Activated CD4-positive, alpha-beta memory T cell treated with anti-CD3 and anti-CD28 coated beads for 36 hours (primary cell): Measurements from ENCODE around the gene GRAMD2A. TPM values are rescaled to one million over a fixed set of nuclear protein-coding genes. Genes with fewer than 3 reads are reported as not detected.

Source experiments
- CTCF ChIA-PET: fragments of 350-600 bp; sonication (Branson Sonifier 250); formaldehyde crosslinking; loops from one replicate; lab custom pipeline; 2021; ENCODE audit warnings: antibody characterized with exemption, inconsistent platforms; lab: Charles Lee
- POLR2A ChIA-PET: fragments of 350-600 bp; sonication (Branson Sonifier 250); formaldehyde crosslinking; loops from one replicate; lab custom pipeline; 2021; ENCODE audit warnings: antibody characterized with exemption; lab: Charles Lee
- DNase-seq: peaks from one replicate; pipeline ENCODE4 v3.0.0-alpha.2; 2020
- H3K27ac Mint-ChIP-seq: one replicate; pipeline ENCODE4 v1.8.0; 2021; ENCODE audit warnings: mixed read lengths
- H3K27me3 Mint-ChIP-seq: one replicate; pipeline ENCODE4 v1.8.0; 2021; ENCODE audit warnings: mixed read lengths
- H3K36me3 Mint-ChIP-seq: one replicate; pipeline ENCODE4 v1.8.0; 2021; ENCODE audit warnings: mixed read lengths
- H3K4me1 Mint-ChIP-seq: one replicate; pipeline ENCODE4 v1.8.0; 2021; ENCODE audit warnings: low read depth, mixed read lengths
- H3K4me3 Mint-ChIP-seq: one replicate; pipeline ENCODE4 v1.8.0; 2021; ENCODE audit warnings: mild to moderate bottlenecking, mixed read lengths
- H3K9me3 Mint-ChIP-seq: one replicate; pipeline ENCODE4 v1.8.0; 2021; ENCODE audit warnings: mixed read lengths
- intact Hi-C: fragments of 100-400 bp; cut with micrococcal nuclease; formaldehyde crosslinking; loops from one replicate; pipeline ENCODE4 v1.15.1; 2023
- total RNA-seq, 2 experiments: library from RNA; stranded (reverse); gene quantifications; one replicate each; pipeline ENCODE4 v1.2.3, GENCODE V29; 2021

GRAMD2A gene
- total RNA-seq, 2 experiments from 2014 or later = not detected

GRCh38 chr15:72146934-72147333, 50.7 kb downstream of the GRAMD2A start:
- no peak for DNase-seq
- no peak overlapping the region for H3K4me3 Mint-ChIP-seq
- no peak overlapping the region for H3K27ac Mint-ChIP-seq
- no peaks in the 10 kb centered on the region for H3K4me1 Mint-ChIP-seq
- no peaks in the 10 kb centered on the region for H3K9me3 Mint-ChIP-seq
- H3K27me3 Mint-ChIP-seq = no peaks in the 10 kb centered on the region
- POLR2A ChIA-PET = no interaction called here
- CTCF ChIA-PET = interaction anchor here (4.1 kb wide), 1 partner anchor 9 kb away, joined by 21 read pairs; no protein-coding TSS in a partner anchor
- no peaks in the 10 kb centered on the region for H3K36me3 Mint-ChIP-seq
- intact Hi-C loops = no loop called here

- intact Hi-C loops = no loop called here
- no peak overlapping the region for H3K27ac Mint-ChIP-seq
- CTCF ChIA-PET = interaction anchor here (0.7 to 4.1 kb wide), 2 partner anchors 10 to 15 kb away, joined by 6 to 21 read pairs; no protein-coding TSS in a partner anchor
- H3K4me1 Mint-ChIP-seq = peaks cover 3% of the 10 kb centered on the region
- POLR2A ChIA-PET = no interaction called here
- no peak for DNase-seq
- no peaks in the 10 kb centered on the region for H3K36me3 Mint-ChIP-seq
- no peak overlapping the region for H3K4me3 Mint-ChIP-seq
- no peaks in the 10 kb centered on the region for H3K27me3 Mint-ChIP-seq
- H3K9me3 Mint-ChIP-seq = no peaks in the 10 kb centered on the region
Measured at GRCh38 chr15:72146221-72146620, 51.4 kb downstream of the GRAMD2A start.

GRCh38 chr15:72141171-72142084, 56.2 kb downstream of the GRAMD2A start:
- Mint-ChIP-seq H3K27ac (no peak overlapping the region), H3K27me3 (no peaks in the 10 kb centered on the region), H3K4me1 (peaks cover 3% of the 10 kb centered on the region), H3K4me3 (no peak overlapping the region), H3K36me3 (no peaks in the 10 kb centered on the region), H3K9me3 (no peaks in the 10 kb centered on the region)
- POLR2A ChIA-PET = no interaction called here
- CTCF ChIA-PET = interaction anchor here (3.2 kb wide), 1 partner anchor 15 kb away, joined by 10 read pairs; no protein-coding TSS in a partner anchor
- DNase-seq = no peak
- intact Hi-C loops = no loop called here

GRCh38 chr15:72140088-72140487, 57.5 kb downstream of the GRAMD2A start:
- no peaks in the 10 kb centered on the region for H3K9me3 Mint-ChIP-seq
- peaks cover 3% of the 10 kb centered on the region for H3K4me1 Mint-ChIP-seq
- CTCF ChIA-PET = interaction anchor here (3.2 kb wide), 1 partner anchor 16 kb away, joined by 10 read pairs; no protein-coding TSS in a partner anchor
- intact Hi-C loops = no loop called here
- H3K36me3 Mint-ChIP-seq = no peaks in the 10 kb centered on the region
- H3K4me3 Mint-ChIP-seq = no peak overlapping the region
- no peaks in the 10 kb centered on the region for H3K27me3 Mint-ChIP-seq
- H3K27ac Mint-ChIP-seq = no peak overlapping the region
- POLR2A ChIA-PET = no interaction called here
- DNase-seq = no peak

GRCh38 chr15:72139667-72140066, 57.9 kb downstream of the GRAMD2A start:
- intact Hi-C loops = no loop called here
- Mint-ChIP-seq H3K27me3 (no peaks in the 10 kb centered on the region), H3K9me3 (no peaks in the 10 kb centered on the region), H3K4me3 (no peak overlapping the region), H3K27ac (no peak overlapping the region), H3K36me3 (no peaks in the 10 kb centered on the region), H3K4me1 (peaks cover 3% of the 10 kb centered on the region)
- no peak for DNase-seq
- CTCF ChIA-PET = interaction anchor here (3.2 kb wide), 1 partner anchor 16 kb away, joined by 10 read pairs; no protein-coding TSS in a partner anchor
- POLR2A ChIA-PET = interaction anchor here (0.6 kb wide), 1 partner anchor 1488 kb away, joined by 3 read pairs; no protein-coding TSS in a partner anchor

- no peak for DNase-seq
- ChIA-PET POLR2A (no interaction called here), CTCF (interaction anchor here (1.6 to 2.0 kb wide), 2 partner anchors 19 to 392 kb away, joined by 3 to 5 read pairs; no protein-coding TSS in a partner anchor)
- no peak overlapping the region for H3K27ac Mint-ChIP-seq
- H3K27me3 Mint-ChIP-seq = no peaks in the 10 kb centered on the region
- no peaks in the 10 kb centered on the region for H3K36me3 Mint-ChIP-seq
- intact Hi-C loops = no loop called here
- peaks cover 1% of the 10 kb centered on the region for H3K4me1 Mint-ChIP-seq
- no peak overlapping the region for H3K4me3 Mint-ChIP-seq
- H3K9me3 Mint-ChIP-seq = no peaks in the 10 kb centered on the region
Measured at GRCh38 chr15:72136170-72137051, 61.2 kb downstream of the GRAMD2A start.

- Mint-ChIP-seq H3K4me1 (no peaks in the 10 kb centered on the region), H3K27me3 (no peaks in the 10 kb centered on the region), H3K27ac (no peak overlapping the region), H3K4me3 (no peak overlapping the region), H3K36me3 (no peaks in the 10 kb centered on the region), H3K9me3 (no peaks in the 10 kb centered on the region)
- DNase-seq = no peak
- CTCF ChIA-PET = interaction anchor here (2.0 kb wide), 1 partner anchor 20 kb away, joined by 5 read pairs; no protein-coding TSS in a partner anchor
- POLR2A ChIA-PET = no interaction called here
- intact Hi-C loops = no loop called here
Measured at GRCh38 chr15:72135719-72136118, 61.9 kb downstream of the GRAMD2A start.

GRCh38 chr15:72133211-72133610, 64.4 kb downstream of the GRAMD2A start:
- Mint-ChIP-seq H3K9me3 (no peaks in the 10 kb centered on the region), H3K27ac (no peak overlapping the region), H3K4me3 (no peak overlapping the region), H3K36me3 (no peaks in the 10 kb centered on the region), H3K27me3 (no peaks in the 10 kb centered on the region), H3K4me1 (no peaks in the 10 kb centered on the region)
- no peak for DNase-seq
- intact Hi-C loops = no loop called here
- ChIA-PET POLR2A (no interaction called here), CTCF (interaction anchor here (1.1 to 1.5 kb wide), 2 partner anchors 23 to 690 kb away, joined by 3 read pairs; no protein-coding TSS in a partner anchor)

GRCh38 chr15:72131922-72132321, 65.7 kb downstream of the GRAMD2A start:
- intact Hi-C loops = no loop called here
- no peaks in the 10 kb centered on the region for H3K36me3 Mint-ChIP-seq
- H3K27ac Mint-ChIP-seq = no peak overlapping the region
- POLR2A ChIA-PET = no interaction called here
- no peaks in the 10 kb centered on the region for H3K9me3 Mint-ChIP-seq
- no peaks in the 10 kb centered on the region for H3K4me1 Mint-ChIP-seq
- H3K4me3 Mint-ChIP-seq = no peak overlapping the region
- no peaks in the 10 kb centered on the region for H3K27me3 Mint-ChIP-seq
- DNase-seq = no peak
- CTCF ChIA-PET = interaction anchor here (1.2 kb wide), 1 partner anchor 25 kb away, joined by 3 read pairs; no protein-coding TSS in a partner anchor

GRCh38 chr15:72130272-72130671, 67.3 kb downstream of the GRAMD2A start:
- intact Hi-C loops = no loop called here
- H3K4me3 Mint-ChIP-seq = no peak overlapping the region
- POLR2A ChIA-PET = no interaction called here
- no peak overlapping the region for H3K27ac Mint-ChIP-seq
- no peaks in the 10 kb centered on the region for H3K9me3 Mint-ChIP-seq
- DNase-seq = no peak
- CTCF ChIA-PET = interaction anchor here (1.3 kb wide), 1 partner anchor 387 kb away, joined by 5 read pairs; no protein-coding TSS in a partner anchor
- no peaks in the 10 kb centered on the region for H3K36me3 Mint-ChIP-seq
- H3K4me1 Mint-ChIP-seq = no peaks in the 10 kb centered on the region
- no peaks in the 10 kb centered on the region for H3K27me3 Mint-ChIP-seq

GRCh38 chr15:72128359-72128758, 69.2 kb downstream of the GRAMD2A start:
- POLR2A ChIA-PET = no interaction called here
- H3K36me3 Mint-ChIP-seq = no peaks in the 10 kb centered on the region
- no peak overlapping the region for H3K4me3 Mint-ChIP-seq
- intact Hi-C loops = no loop called here
- no peak for DNase-seq
- H3K27me3 Mint-ChIP-seq = no peaks in the 10 kb centered on the region
- CTCF ChIA-PET = interaction anchor here (0.6 kb wide), 1 partner anchor 542 kb away, joined by 3 read pairs; no protein-coding TSS in a partner anchor
- no peak overlapping the region for H3K27ac Mint-ChIP-seq
- H3K4me1 Mint-ChIP-seq = no peaks in the 10 kb centered on the region
- no peaks in the 10 kb centered on the region for H3K9me3 Mint-ChIP-seq
